Measurements from ENCODE around the gene ZFY. TPM values are rescaled to one million over a fixed set of nuclear protein-coding genes. Genes with fewer than 3 reads are reported as not detected.

The ZFY gene
- total and polyA plus RNA-seq, 2 experiments from 2014 or later = not detected

DNA sequence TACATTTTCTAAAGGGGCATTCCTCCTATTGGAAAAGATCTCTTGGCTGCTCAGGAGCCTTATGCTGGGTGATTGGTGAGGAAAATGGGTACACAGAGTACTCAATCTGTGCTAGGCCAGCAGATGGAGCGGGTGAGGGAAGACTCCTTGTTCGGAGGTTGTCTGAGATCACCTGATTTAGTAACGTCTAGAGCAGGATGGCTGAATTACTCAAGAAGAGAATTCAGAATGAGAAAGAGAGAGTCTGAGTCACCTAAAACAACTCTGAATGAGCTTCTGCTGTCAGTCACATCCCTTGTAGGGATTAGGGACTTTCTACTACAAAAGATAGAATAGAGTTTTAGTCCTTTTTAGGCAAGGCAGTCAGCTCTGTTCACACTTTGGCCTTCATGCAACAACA lies 47.2 kb upstream of the ZFY start:
- H2AFZ ChIP-seq = no peak overlapping the region
- H3K27ac ChIP-seq = no peak overlapping the region
- H3K9me3 ChIP-seq (ENCODE audit: low read depth) = no peaks in the 10 kb centered on the region
- WGBS (ENCODE audit: low lambda C conversion rate, missing lambda C conversion rate) = no CpG with 5 or more reads among the region's 3 CpGs
- H3K4me2 ChIP-seq = no peak overlapping the region
- H3K4me3 ChIP-seq = no peak overlapping the region
- H3K9me2 ChIP-seq (replicated peaks; ENCODE audit: insufficient read depth) = no peaks in the 10 kb centered on the region
- no peaks in the 10 kb centered on the region for H3K4me1 ChIP-seq (ENCODE audit: insufficient read depth)
- H4K20me1 ChIP-seq (ENCODE audit: insufficient read depth, poor library complexity, severe bottlenecking) = no peaks in the 10 kb centered on the region
- no peaks in the 10 kb centered on the region for H3K27me3 ChIP-seq
- no peaks in the 10 kb centered on the region for H3K36me3 ChIP-seq (replicated peaks; ENCODE audit: insufficient read depth, low read depth)
- no peak for DNase-seq (ENCODE audit: low spot score)
- TF ChIP-seq EZH2phosphoT487 (IDR thresholded peaks at IDR 0.05; ENCODE audit: low read depth, severe bottlenecking, unreplicated experiment) = no peak
- TF ChIP-seq, protein P1, sequence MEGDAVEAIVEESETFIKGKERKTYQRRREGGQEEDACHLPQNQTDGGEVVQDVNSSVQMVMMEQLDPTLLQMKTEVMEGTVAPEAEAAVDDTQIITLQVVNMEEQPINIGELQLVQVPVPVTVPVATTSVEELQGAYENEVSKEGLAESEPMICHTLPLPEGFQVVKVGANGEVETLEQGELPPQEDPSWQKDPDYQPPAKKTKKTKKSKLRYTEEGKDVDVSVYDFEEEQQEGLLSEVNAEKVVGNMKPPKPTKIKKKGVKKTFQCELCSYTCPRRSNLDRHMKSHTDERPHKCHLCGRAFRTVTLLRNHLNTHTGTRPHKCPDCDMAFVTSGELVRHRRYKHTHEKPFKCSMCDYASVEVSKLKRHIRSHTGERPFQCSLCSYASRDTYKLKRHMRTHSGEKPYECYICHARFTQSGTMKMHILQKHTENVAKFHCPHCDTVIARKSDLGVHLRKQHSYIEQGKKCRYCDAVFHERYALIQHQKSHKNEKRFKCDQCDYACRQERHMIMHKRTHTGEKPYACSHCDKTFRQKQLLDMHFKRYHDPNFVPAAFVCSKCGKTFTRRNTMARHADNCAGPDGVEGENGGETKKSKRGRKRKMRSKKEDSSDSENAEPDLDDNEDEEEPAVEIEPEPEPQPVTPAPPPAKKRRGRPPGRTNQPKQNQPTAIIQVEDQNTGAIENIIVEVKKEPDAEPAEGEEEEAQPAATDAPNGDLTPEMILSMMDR (IDR thresholded peaks at IDR 0.05; ENCODE audit: poor library complexity) = no peak
- TF ChIP-seq EZH2 (IDR thresholded peaks at IDR 0.05; ENCODE audit: borderline replicate concordance) = no peak
- H3K79me2 ChIP-seq = no peaks in the 10 kb centered on the region

- H3K36me3 ChIP-seq (replicated peaks; ENCODE audit: insufficient read depth, low read depth) = no peaks in the 10 kb centered on the region
- H3K9me3 ChIP-seq (ENCODE audit: low read depth) = no peaks in the 10 kb centered on the region
- WGBS (ENCODE audit: low lambda C conversion rate, missing lambda C conversion rate) = no CpG with 5 or more reads among the region's 1 CpG
- no peaks in the 10 kb centered on the region for H4K20me1 ChIP-seq (ENCODE audit: insufficient read depth, poor library complexity, severe bottlenecking)
- H3K27me3 ChIP-seq = no peaks in the 10 kb centered on the region
- TF ChIP-seq, protein P1 (IDR thresholded peaks at IDR 0.05; ENCODE audit: poor library complexity) = no peak
- TF ChIP-seq EZH2phosphoT487 (IDR thresholded peaks at IDR 0.05; ENCODE audit: low read depth, severe bottlenecking, unreplicated experiment) (no peak), EZH2 (IDR thresholded peaks at IDR 0.05; ENCODE audit: borderline replicate concordance) (no peak)
- no peaks in the 10 kb centered on the region for H3K79me2 ChIP-seq
- no peak overlapping the region for H3K4me2 ChIP-seq
- no peaks in the 10 kb centered on the region for H3K4me1 ChIP-seq (ENCODE audit: insufficient read depth)
- H3K9me2 ChIP-seq (replicated peaks; ENCODE audit: insufficient read depth) = no peaks in the 10 kb centered on the region
- H3K27ac ChIP-seq = no peak overlapping the region
- H2AFZ ChIP-seq = no peak overlapping the region
- DNase-seq (ENCODE audit: low spot score) = no peak
- H3K4me3 ChIP-seq = no peak overlapping the region
These were observed 41.7 kb upstream of the ZFY start for GRCh38 chrY:2893471-2893870.

DNA sequence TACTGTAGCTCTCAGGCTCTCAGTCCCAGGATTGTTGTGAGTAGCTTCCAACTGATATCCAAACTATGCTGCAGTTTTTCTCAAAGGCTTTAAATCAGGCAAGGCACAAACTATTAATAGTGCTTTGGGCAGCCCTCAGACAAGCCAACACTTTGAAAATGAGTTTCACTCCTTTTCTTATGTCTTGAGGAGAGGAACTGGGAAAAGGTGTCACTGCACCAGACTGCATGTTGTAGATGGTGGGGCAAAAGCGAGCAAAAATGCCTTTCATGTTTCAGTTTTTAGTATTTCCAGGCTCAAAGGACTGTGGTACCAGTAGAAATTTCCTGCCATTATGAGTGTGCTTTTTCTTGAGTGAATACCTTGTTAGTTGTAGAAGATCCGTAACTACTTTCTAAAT lies 39.1 kb upstream of the ZFY start:
- no peak overlapping the region for H2AFZ ChIP-seq
- H3K4me1 ChIP-seq (ENCODE audit: insufficient read depth) = no peaks in the 10 kb centered on the region
- no peaks in the 10 kb centered on the region for H3K27me3 ChIP-seq
- no peaks in the 10 kb centered on the region for H3K9me3 ChIP-seq (ENCODE audit: low read depth)
- TF ChIP-seq EZH2 (IDR thresholded peaks at IDR 0.05; ENCODE audit: borderline replicate concordance) (no peak), EZH2phosphoT487 (IDR thresholded peaks at IDR 0.05; ENCODE audit: low read depth, severe bottlenecking, unreplicated experiment) (no peak)
- TF ChIP-seq, protein P1 (IDR thresholded peaks at IDR 0.05; ENCODE audit: poor library complexity) = no peak
- no peak for DNase-seq (ENCODE audit: low spot score)
- H3K27ac ChIP-seq = no peak overlapping the region
- no peak overlapping the region for H3K4me2 ChIP-seq
- no peaks in the 10 kb centered on the region for H3K9me2 ChIP-seq (replicated peaks; ENCODE audit: insufficient read depth)
- H3K79me2 ChIP-seq = no peaks in the 10 kb centered on the region
- no CpG with 5 or more reads among the region's 2 CpGs for WGBS (ENCODE audit: low lambda C conversion rate, missing lambda C conversion rate)
- no peak overlapping the region for H3K4me3 ChIP-seq
- H4K20me1 ChIP-seq (ENCODE audit: insufficient read depth, poor library complexity, severe bottlenecking) = no peaks in the 10 kb centered on the region
- no peaks in the 10 kb centered on the region for H3K36me3 ChIP-seq (replicated peaks; ENCODE audit: insufficient read depth, low read depth)

GRCh38 chrY:2907356-2907755 lies 27.8 kb upstream of the ZFY start:
- Histone ChIP-seq H3K4me1 (ENCODE audit: insufficient read depth) (no peaks in the 10 kb centered on the region), H3K4me2 (no peak overlapping the region), H3K27me3 (no peaks in the 10 kb centered on the region), H4K20me1 (ENCODE audit: insufficient read depth, poor library complexity, severe bottlenecking) (no peaks in the 10 kb centered on the region), H3K9me2 (replicated peaks; ENCODE audit: insufficient read depth) (no peaks in the 10 kb centered on the region), H3K36me3 (replicated peaks; ENCODE audit: insufficient read depth, low read depth) (no peaks in the 10 kb centered on the region), H3K27ac (no peak overlapping the region), H3K79me2 (no peaks in the 10 kb centered on the region), H3K4me3 (no peak overlapping the region), H2AFZ (no peak overlapping the region), H3K9me3 (ENCODE audit: low read depth) (no peaks in the 10 kb centered on the region)
- DNase-seq (ENCODE audit: low spot score) = no peak
- TF ChIP-seq, protein P1 (IDR thresholded peaks at IDR 0.05; ENCODE audit: poor library complexity) = no peak
- TF ChIP-seq EZH2 (IDR thresholded peaks at IDR 0.05; ENCODE audit: borderline replicate concordance) (no peak), EZH2phosphoT487 (IDR thresholded peaks at IDR 0.05; ENCODE audit: low read depth, severe bottlenecking, unreplicated experiment) (no peak)
- no CpG with 5 or more reads among the region's 1 CpG for WGBS (ENCODE audit: low lambda C conversion rate, missing lambda C conversion rate)
